Esophagus muscularis mucosa (tissue), 3 donors: ENCODE measurements around the gene OR2D3.

Source experiments
- POLR2A ChIP-seq: fragments of 450-650 bp; IDR thresholded peaks from one replicate; pipeline ENCODE4 v1.6.1; 2017; ENCODE audit warnings: antibody characterized with exemption, moderate library complexity, mild to moderate bottlenecking, low read depth
- TF ChIP-seq, protein P1 (sequence below), 3 experiments: fragments of 200-600 bp in 2 of 3; fragments of 450-650 bp in 1 of 3; sonication (generic) in 2 of 3; IDR thresholded peaks; one replicate each; pipeline ENCODE4 v1.5.1; 2017 to 2019; ENCODE audit warnings: antibody characterized with exemption in 3 of 3, mild to moderate bottlenecking in 2 of 3, moderate library complexity in 1 of 3

DNA sequence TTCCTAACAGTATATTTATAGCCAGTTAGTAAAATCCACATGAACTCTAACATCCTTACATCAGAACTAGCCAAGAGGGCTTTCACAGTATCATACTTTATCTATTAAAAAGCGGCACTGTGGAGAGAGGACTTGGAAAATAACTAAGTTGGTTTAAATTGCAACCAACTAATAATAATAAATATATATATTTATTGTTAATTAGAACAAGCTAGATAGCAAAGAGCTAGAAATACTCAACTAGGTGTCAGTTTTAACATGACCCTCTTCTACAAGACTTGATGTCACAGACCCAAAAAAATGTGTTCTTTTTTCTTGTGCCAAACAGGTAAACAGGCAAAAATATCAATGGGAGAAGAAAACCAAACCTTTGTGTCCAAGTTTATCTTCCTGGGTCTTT is at the start of gene OR2D3:
- TF ChIP-seq POLR2A: no peak
- TF ChIP-seq, protein P1, sequence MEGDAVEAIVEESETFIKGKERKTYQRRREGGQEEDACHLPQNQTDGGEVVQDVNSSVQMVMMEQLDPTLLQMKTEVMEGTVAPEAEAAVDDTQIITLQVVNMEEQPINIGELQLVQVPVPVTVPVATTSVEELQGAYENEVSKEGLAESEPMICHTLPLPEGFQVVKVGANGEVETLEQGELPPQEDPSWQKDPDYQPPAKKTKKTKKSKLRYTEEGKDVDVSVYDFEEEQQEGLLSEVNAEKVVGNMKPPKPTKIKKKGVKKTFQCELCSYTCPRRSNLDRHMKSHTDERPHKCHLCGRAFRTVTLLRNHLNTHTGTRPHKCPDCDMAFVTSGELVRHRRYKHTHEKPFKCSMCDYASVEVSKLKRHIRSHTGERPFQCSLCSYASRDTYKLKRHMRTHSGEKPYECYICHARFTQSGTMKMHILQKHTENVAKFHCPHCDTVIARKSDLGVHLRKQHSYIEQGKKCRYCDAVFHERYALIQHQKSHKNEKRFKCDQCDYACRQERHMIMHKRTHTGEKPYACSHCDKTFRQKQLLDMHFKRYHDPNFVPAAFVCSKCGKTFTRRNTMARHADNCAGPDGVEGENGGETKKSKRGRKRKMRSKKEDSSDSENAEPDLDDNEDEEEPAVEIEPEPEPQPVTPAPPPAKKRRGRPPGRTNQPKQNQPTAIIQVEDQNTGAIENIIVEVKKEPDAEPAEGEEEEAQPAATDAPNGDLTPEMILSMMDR (IDR thresholded peaks at IDR 0.05): no peak
